Esophagus squamous epithelium (tissue), 5 donors: Measurements from ENCODE around the gene SPECC1. TPM values are rescaled to one million over a fixed set of nuclear protein-coding genes. Genes with fewer than 3 reads are reported as not detected.
A peak's percentile ranks its signal among the peaks of the same experiment; 100 is the strongest.
"Not testable (repeated sequence)": the region's sequence is repeated elsewhere in the genome, so short reads cannot be mapped to it uniquely, and the experiment has no call there.

Experiments
- DNase-seq: peaks from one replicate; lab custom pipeline; 2025; lab: John Stamatoyannopoulos, UW
- H3K27ac ChIP-seq, 4 donors: fragments of 200-600 bp; sonication (generic); one replicate each; pipeline ENCODE4 v1.5.1; 2016 to 2019; ENCODE audit warnings: mild to moderate bottlenecking in 1 of 4
- H3K27me3 ChIP-seq, 4 donors: fragments of 200-600 bp; sonication (generic); 1 replicate in 3 of 4; 2 replicates in 1 of 4; pipeline versions ENCODE4 v1.5.1 to v1.6.0; 2017 to 2021; ENCODE audit warnings: antibody characterized with exemption in 1 of 4
- H3K36me3 ChIP-seq, 3 donors: fragments of 200-600 bp; sonication (generic); one replicate each; pipeline ENCODE4 v1.5.1; 2016 to 2019
- H3K4me1 ChIP-seq, 3 donors: fragments of 200-600 bp; sonication (generic); one replicate each; pipeline ENCODE4 v1.5.1; 2017 to 2019
- H3K4me3 ChIP-seq, 4 donors: fragments of 200-600 bp; sonication (generic); 1 replicate in 3 of 4; 2 replicates in 1 of 4; pipeline ENCODE4 v1.5.1; 2016 to 2019; ENCODE audit warnings: mild to moderate bottlenecking in 2 of 4, moderate library complexity in 1 of 4
- H3K9me3 ChIP-seq, 3 donors: fragments of 200-600 bp; sonication (generic); one replicate each; pipeline ENCODE4 v1.5.1; 2016 to 2019
- POLR2A ChIP-seq, 4 donors: fragments of 450-650 bp; IDR thresholded peaks; one replicate each; pipeline ENCODE4 v1.6.1; 2017; ENCODE audit warnings: antibody characterized with exemption in 4 of 4, mild to moderate bottlenecking in 4 of 4, moderate library complexity in 3 of 4
- WGBS, 2 donors: methylation state at CpG; one replicate each; pipeline ENCODE4 v1.1.5; 2018; 5-methylcytosine and 5-hydroxymethylcytosine counted together
- intact Hi-C: fragments of 100-400 bp; cut with DNase I; formaldehyde crosslinking; loops from one replicate; pipeline ENCODE4 v1.15.0; 2022
- total RNA-seq, 4 donors: library from RNA; depleted of rRNA; stranded (reverse); fragments of >200 nt; gene quantifications; one replicate each; pipeline ENCODE4 v1.1.0, GENCODE V29; 2016
- TF ChIP-seq, protein P1 (sequence below), 6 experiments: fragments of 450-650 bp in 4 of 6; fragments of 200-600 bp in 2 of 6; sonication (generic) in 2 of 6; IDR thresholded peaks; one replicate each; pipeline ENCODE4 v1.5.1; 2016 to 2019; ENCODE audit warnings: antibody characterized with exemption in 6 of 6, mild to moderate bottlenecking in 4 of 6, moderate library complexity in 4 of 6
- donor health status: DM: yes; HTN: yes; CAD: no.

Gene SPECC1
- total RNA-seq, 4 donors from 2014 or later = 13.8 to 29.6 (median 19.0) TPM

DNA sequence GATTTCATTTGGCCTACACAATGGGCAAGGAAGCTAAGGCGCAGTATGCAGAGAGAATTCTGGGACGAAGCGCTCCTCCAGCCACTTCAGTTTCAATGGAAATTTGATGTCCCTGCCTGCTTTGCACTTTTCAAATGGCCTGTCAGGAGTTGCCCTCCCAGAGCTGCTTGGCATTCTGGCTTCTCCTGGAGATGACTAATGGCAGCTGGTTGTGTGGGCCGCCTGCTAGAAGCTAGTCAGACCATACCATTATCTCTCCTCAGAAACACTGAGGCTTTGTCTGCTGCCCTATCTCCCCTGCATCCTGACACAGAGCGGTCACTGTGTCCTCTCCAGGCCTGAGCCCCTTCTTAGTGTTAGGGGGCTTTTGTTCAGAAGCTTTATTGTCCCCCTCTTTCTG lies 180.1 kb downstream of the SPECC1 start:
- TF ChIP-seq, protein P1, sequence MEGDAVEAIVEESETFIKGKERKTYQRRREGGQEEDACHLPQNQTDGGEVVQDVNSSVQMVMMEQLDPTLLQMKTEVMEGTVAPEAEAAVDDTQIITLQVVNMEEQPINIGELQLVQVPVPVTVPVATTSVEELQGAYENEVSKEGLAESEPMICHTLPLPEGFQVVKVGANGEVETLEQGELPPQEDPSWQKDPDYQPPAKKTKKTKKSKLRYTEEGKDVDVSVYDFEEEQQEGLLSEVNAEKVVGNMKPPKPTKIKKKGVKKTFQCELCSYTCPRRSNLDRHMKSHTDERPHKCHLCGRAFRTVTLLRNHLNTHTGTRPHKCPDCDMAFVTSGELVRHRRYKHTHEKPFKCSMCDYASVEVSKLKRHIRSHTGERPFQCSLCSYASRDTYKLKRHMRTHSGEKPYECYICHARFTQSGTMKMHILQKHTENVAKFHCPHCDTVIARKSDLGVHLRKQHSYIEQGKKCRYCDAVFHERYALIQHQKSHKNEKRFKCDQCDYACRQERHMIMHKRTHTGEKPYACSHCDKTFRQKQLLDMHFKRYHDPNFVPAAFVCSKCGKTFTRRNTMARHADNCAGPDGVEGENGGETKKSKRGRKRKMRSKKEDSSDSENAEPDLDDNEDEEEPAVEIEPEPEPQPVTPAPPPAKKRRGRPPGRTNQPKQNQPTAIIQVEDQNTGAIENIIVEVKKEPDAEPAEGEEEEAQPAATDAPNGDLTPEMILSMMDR (IDR thresholded peaks at IDR 0.05) = no peak
- TF ChIP-seq POLR2A (IDR thresholded peaks at IDR 0.05) = no peak

DNA sequence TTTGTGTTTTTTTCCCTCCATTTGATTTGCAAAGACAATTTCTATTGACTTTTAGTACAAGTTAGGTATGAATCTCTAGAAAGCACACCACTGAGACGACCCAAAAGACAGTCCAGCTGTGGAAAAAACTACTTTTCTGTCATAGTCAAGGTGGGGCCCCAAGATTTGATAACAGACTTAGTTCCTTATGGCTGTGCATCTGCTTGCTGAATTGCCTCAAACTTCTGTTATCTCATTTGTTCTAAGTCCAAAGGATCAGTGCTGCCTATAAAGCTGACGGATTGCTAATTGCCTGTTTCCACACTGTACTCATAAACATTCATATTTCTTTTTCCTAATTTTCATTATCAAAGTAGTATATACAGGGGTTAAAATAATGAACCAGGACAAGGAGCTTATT lies 180.8 kb downstream of the SPECC1 start:
- intact Hi-C loops = no loop called here
- WGBS, 2 donors = 50 to 60% methylated on average over 2 of the region's 2 CpGs
- H3K36me3 ChIP-seq = no peaks in the 10 kb centered on the region
- no peaks in the 10 kb centered on the region for H3K9me3 ChIP-seq
- H3K4me1 ChIP-seq = peaks cover 10 to 31% (median 14%) of the 10 kb centered on the region in 3 donors
- H3K27ac ChIP-seq = no peak overlapping the region
- H3K27me3 ChIP-seq = no peaks in the 10 kb centered on the region
- no peak for DNase-seq
- no peak overlapping the region for H3K4me3 ChIP-seq
- TF ChIP-seq, protein P1 (IDR thresholded peaks at IDR 0.05) = no peak
- no peak for TF ChIP-seq POLR2A (IDR thresholded peaks at IDR 0.05)

More for the DNA sequence above, 180.1 kb downstream of the SPECC1 start:
- intact Hi-C loops = no loop called here
- no peak for DNase-seq
- Histone ChIP-seq H3K27me3 (no peaks in the 10 kb centered on the region), H3K9me3 (no peaks in the 10 kb centered on the region), H3K4me3 (no peak overlapping the region), H3K36me3 (no peaks in the 10 kb centered on the region), H3K27ac (peak overlapping the region in 2 of 4 donors; percentile 21), H3K4me1 (peaks cover 10 to 31% (median 14%) of the 10 kb centered on the region in 3 donors)
- WGBS, 2 donors = 42 to 76% methylated on average over 2 to 4 of the region's 5 CpGs

DNA sequence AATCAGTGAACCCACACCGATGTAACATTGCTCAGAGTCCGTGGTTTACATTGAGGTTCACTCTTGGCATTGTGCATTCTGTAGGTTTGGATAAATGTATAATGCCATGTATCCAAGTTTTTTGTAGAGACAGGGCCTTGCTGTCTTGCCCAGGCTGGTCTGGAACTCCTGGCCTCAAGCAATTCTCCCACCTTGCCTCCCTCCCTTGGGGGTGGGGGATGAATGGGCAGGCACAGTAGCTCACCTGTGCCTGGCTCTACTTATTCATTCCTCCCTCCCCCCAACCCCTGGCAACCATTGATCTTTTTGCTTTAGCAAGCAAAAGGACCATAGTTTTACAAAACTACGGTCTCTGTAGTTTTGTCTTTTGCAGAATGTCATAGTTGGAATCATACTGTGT lies 181.4 kb downstream of the SPECC1 start:
- Histone ChIP-seq H3K36me3 (no peaks in the 10 kb centered on the region), H3K4me1 (peaks cover 10 to 31% (median 14%) of the 10 kb centered on the region in 3 donors), H3K4me3 (no peak overlapping the region), H3K9me3 (no peaks in the 10 kb centered on the region), H3K27ac (no peak overlapping the region), H3K27me3 (no peaks in the 10 kb centered on the region)
- WGBS, 2 donors = 59 to 65% methylated on average over 3 of the region's 3 CpGs
- TF ChIP-seq POLR2A (IDR thresholded peaks at IDR 0.05) = no peak
- TF ChIP-seq, protein P1 (IDR thresholded peaks at IDR 0.05) = no peak
- intact Hi-C loops = no loop called here
- no peak for DNase-seq

DNA sequence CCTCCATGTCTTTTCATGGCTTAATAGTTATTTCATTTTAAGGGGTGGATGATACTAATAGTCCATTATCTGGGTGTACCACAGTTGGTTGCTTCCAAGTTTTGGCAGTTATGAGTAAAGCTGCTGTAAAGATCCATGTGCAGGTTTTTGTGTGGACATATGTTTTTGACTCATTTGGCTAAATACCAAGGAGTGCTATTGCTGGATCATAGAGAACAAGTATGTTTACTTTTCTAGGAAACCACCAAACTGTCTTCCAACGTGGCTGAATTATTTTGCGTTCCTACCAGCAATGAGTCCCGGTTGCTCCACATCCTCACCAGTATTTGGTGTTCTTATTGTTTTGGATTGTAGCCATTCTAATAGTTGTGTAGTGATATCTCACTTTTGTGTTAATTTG lies 181.9 kb downstream of the SPECC1 start:
- TF ChIP-seq, protein P1 (IDR thresholded peaks at IDR 0.05) = no peak
- TF ChIP-seq POLR2A (IDR thresholded peaks at IDR 0.05) = no peak
- H3K4me3 ChIP-seq = no peak overlapping the region
- DNase-seq = no peak
- H3K27me3 ChIP-seq = no peaks in the 10 kb centered on the region
- H3K36me3 ChIP-seq = no peaks in the 10 kb centered on the region
- H3K4me1 ChIP-seq = peaks cover 10 to 31% (median 14%) of the 10 kb centered on the region in 3 donors
- no peak overlapping the region for H3K27ac ChIP-seq
- 37 to 41% methylated on average over 3 of the region's 3 CpGs for WGBS, 2 donors
- intact Hi-C loops = no loop called here
- H3K9me3 ChIP-seq = no peaks in the 10 kb centered on the region

DNA sequence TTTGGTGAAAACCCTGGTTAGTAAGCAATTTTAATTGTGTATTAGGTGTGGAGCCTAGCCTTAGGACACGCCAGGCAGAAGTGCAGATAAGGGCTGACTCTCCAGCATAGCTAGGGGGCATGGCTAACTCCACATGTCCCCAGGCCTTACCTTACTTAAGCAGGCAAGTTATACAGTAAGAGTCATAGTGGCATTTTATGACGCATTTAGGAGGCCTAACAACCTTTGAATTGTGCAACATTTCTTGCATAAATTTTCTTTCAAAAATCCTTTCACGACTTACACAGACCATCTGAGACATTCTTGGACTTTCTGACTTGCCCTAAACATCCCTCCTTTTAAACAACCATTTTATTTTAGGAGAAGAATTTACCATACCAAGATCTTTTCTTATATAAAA lies 187.1 kb downstream of the SPECC1 start:
- H3K9me3 ChIP-seq, H3K4me1 ChIP-seq, DNase-seq, H3K36me3 ChIP-seq, H3K4me3 ChIP-seq, H3K27ac ChIP-seq, H3K27me3 ChIP-seq, intact Hi-C loops: not testable (repeated sequence)
- 81 to 87% methylated on average over 3 of the region's 3 CpGs for whole genome bisulfite sequencing, 2 donors
